ENCODE measurements around the gene MALT1.

Gene MALT1

DNA sequence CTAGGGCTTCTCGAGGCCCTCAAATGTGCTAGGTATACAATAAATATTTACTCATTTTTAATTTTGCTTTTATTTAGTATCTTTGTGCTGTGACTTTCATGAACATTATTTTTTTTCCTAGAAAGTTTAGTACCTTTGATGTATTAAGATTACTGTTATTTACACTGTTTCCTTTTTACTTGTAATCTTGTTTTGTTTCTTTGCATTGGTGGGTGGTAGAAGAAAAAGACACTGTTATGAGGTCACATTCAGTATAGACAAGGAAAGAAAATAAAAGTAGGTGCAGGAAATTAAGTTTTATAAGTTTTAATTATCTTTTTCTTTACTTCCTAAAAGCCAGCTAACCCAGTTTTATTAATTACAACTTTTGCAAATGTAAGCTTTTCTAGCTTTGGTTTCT lies 23.0 kb downstream of the MALT1 start:
- DNase-seq = no peak

DNA sequence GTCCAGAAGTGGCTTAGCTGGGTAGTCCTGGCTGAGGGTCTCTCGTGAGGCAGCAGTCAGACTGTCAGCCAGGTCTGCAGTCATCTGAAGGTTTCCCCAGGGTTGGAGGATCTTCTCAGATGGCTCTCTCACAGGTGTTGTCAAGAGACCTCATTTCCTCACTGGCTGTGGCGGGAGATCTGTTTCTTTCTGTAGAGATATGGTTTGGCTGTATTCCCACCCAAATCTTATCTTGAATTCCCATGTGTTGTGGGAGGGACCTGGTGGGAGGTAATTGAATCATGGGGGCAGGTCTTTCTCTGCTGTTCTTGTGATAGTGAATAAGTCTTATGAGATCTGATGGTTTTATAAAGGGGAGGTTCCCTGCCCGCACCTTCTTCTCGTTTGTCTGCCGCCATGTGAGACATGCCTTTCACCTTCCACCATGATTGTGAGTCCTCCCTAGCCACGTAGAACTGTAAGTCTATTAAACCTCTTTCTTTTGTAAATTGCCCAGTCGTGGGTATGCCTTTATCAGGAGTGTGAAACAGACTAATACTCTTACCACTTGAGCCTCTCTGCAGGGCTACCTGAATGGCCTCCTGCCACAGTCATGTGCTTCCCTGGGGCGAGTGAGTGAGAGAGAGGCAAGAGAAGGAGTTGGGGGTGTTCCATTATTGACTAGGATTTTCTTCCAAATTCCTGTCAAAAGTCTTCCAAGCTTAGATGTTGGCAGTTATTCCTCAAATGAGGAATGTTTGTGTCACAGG lies 23.6 kb downstream of the MALT1 start:
- DNase-seq = no peak

DNA sequence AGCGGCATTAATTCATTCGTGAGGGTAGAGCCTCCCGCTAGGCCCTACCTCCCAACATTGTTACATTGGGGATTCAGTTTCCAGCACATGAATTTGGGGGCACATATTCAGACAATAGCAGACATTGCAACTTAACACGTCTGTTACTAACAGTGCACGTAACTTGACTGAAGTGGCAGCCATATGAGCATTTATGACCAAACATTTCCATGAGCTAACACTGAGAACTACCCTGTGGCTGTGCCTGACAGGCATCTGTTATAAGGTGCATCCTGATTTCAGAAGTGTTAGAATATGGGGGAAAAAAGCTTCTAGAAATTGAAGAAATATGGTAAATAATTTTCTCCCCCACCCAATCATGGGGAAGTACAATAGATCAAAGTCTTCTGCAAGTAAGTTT lies 24.5 kb downstream of the MALT1 start:
- DNase-seq = no peak

DNA sequence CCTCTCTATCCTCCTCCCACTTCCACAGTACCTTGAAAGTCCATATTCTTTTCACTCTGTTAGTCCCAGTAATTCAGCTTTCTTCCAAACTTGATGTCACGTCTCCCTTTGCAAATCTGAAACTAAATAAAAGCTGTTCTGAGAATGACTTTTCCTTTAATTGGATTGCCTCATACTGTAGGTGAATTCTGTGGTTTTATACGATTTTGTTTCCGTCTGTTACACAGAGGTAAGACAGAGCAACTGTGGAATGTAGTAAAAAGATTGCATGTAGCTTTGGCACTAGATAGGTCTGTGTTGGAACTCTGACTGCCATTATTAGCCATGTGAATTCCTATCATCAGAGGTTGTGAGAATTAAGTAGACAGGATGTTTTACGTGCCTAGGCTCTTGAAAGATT lies 25.9 kb downstream of the MALT1 start:
- no peak for DNase-seq

DNA sequence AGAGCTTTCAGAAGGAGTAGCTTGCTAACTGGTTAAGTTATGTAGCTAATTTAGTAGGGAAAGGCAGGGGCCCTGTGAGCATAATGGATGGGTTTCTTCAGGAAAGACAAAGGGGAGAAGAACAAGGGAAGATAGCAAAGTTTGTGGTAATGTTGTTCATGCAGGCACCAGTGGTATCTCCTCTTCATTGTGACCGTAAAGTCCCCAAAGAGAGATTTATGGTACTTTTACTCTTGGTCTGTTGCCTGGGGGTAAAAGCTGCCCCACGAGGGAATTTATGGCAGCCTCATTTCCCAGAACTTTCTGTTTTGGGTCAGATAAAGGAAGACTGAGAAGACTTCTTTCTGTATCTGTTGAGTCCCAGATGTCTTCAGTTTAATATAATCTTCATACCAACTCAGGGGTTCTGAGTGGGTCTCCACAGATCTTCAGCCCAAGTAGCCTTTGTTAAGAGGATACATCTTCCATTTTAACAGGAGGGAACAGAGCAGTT lies 27.5 kb downstream of the MALT1 start:
- no peak for DNase-seq

DNA sequence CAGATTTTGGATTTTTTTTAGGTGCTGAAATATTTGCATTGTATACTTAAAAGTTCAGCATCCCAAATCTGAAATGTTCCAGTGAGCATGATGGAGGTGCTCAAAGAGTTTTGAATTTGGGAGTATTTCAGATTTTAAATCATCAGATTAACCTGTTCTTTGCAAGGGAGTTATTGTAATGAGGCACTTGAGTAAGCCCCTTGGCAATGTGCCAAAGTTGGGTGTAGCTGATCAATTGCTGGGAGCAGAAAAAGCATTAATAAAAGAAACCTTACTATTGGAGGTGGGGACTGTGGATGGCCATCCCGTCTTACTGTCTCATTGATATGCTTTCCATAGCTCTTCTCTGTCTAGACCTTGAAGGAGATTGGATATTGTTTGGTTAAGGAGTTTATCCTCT lies 28.3 kb downstream of the MALT1 start:
- DNase-seq = no peak

DNA sequence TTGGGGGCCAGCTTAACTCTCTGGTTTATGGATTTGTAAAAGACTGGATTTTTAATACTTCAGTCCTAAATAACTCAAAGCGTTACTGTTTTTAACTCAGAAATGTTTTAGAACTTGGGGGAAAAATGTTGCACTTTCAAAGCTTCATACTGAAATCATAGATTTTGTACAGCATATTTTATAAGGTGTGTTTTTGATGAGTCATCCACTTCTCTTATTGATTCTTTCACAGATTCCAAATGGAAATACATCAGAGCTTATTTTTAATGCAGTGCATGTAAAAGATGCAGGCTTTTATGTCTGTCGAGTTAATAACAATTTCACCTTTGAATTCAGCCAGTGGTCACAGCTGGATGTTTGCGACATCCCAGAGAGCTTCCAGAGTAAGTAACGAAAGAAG lies 28.9 kb downstream of the MALT1 start:
- no peak for DNase-seq

DNA sequence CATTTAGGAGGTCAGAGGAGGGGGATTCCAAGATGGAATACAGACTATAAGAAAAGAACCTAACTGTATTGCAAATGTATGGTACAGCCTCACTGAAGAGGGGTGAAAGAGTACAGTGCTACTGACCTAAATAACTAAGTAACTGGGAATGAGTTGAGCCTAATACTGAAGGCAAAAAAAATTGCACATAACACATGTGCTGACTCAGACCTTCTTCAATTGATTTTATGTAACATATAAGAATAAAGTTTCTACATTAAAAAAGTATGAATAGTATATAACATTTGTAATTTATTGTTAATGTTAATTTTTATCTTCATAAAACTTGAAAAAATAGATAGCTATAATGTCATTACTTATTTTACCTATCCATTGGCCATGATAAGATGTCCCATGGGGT lies 41.7 kb downstream of the MALT1 start:
- DNase-seq = no peak

DNA sequence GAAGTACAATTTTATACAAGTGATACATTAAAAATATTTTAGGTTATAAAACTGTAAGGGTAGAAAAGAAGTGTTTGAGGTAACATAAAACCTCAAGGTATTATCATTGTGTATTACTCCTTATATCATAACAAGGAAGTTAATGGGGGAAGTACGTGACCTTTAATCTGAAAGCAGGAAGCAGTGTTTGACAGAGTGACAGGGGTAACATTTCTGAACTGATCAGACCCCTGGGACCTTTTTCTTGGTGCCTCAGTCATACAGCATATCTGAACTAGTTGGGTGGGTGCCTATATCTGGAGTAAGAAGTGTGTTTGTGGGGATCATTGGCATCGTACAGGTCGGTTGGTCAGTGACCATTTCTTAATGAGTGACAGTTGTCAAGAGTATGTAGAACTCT lies 43.0 kb downstream of the MALT1 start:
- no peak for DNase-seq

DNA sequence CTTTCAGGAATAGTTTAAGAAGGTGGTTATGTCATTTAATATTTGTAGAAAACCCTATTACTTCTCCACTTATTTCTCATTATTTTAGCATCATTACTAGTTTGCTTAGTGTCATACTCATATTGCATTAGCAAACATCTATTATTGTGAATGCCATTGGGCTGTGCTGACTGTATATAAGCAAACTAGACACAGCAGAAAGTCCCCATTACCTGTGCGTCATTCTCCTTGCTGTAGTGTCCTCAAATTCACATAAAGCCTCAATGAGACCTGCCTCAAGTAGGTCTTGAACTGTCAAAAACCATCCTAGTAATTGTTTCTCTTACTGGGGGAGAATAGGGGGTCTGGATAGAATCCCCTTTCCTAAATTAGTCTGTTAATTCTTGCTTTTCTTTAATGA lies 43.6 kb downstream of the MALT1 start:
- no peak for DNase-seq

DNA sequence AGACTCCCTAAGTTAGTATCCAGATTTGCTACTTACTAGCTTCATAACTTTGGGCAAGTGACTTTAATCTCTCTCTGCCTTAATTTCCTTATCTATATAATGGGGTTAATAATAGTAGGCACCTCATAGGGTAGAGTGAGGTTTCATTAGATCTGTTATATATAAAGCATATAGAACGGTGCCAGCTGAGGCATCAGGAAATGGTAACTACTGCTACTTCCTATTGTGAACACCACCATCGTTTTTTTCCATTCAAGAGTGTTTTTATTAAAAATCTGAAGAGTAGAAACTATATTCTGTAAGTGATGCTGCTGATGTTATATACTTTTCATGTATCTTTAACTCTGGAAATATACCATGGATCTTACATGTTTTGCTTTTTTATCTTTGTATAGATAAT lies 44.3 kb downstream of the MALT1 start:
- no peak for DNase-seq

DNA sequence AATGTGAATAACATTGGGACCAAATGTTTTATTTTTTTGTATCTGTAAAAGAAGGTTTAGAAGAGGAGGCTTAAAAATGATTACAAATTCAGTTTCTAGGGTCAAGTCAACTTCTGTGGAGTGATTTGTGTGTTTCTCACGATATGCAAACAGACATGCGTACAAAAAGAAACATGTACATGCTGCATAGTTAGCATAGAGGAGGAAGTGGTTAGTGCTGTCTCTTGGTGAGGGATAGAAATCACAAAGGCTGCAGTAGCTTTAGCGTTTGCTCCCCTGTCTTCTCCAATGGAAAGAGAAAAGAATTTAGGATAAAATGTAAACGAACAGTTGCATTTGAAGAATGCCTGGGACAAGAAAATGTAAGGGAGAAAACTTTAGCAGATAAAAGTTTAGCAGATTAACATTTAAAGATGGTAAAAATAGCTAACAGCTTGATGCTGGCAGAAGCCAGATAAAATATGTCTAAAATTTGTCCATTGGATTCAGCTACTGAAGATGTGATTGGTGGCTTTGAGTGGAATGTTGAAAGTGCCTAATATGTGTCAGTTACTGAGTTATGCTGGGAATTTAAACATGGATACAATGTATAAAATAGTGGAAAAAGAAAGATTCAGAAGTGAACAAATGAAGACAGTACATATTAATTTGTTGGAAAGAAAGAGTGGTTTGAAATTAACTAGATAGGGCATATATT lies 44.9 kb downstream of the MALT1 start:
- DNase-seq = no peak

DNA sequence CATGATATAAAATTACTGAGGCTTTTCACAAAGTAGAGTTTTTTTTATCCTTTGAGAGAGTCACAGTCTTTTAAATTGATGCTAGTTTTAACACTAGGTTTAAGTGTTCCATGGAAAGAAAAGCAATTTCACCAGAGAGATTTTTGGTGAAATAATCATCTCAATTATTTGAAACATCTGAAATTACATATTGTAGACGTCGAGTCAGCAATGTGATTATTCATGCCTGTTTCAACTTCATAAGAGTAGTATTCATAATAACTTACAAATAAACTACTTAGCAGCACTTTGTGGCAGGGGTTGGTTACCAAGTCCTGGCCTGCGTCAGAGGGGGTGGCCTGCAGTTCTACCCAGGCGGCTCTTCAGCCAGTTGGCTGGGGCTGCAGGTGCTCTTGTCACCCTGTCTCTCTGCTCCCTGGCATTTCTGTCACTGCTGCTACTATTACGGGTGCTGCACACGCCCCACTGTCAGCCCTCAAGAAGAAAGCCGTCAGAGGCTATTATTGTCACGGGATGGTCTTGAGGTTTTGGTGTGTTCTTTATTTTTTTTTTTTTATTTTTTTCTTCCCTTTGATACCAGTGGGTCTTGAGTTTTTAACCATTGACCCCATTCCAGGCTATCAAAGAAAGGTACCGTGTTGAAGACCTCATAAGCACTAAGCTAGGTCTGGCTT lies 50.4 kb downstream of the MALT1 start:
- no peak for DNase-seq

DNA sequence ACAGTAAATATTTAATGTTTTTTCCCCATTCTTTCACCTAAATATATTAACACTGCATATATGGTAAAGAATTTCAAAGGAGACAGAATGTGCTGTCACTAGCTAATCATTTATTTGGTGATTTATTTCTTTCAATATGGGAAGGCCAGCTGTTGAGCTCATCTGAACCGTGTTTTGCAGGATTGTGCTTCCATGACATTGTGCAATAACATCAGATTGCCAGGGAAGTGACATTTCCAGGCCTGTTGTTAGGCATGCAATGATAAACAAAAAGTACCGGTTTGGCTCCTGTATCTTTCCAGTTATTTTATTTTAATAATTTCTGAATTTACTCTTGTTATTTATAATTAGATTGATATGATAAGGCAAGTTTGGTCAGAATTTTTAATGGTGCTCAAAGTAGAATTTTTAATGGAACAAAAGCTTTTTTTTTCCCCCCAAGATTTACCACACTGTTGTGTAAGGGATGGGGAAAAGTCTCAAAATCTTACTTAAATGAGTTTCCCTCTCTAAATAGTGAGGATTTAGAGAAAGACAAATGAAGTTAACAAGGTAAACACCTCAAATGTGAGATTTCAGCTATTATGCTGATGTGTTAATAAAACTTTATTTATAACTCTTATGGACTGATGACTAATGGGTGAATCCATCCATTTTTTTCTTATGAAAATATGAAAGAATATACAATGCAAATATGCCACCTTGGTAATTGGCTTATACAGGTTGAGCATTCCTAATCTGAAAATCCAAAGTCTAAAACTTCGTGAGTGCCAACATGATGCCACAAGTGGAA lies 52.7 kb downstream of the MALT1 start:
- DNase-seq = no peak

DNA sequence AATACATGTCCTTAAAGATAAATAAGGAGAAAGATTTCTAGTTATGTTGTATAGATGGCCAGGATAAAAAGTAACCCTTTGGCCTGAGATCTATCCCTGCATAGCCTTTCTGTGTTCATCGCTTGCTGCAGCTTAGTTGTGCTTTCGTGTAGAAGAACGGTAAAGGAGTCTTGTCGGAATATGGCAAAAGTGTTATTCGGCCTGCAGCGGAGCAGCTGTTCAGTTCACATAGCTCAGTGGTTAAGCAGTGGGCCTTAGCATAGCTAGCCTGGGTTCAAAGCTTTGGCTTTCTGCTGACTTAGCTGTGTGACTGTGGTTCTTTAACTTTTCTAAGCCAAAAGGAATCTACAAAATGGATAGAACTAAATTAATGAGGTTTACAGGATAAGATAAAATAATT lies 55.4 kb downstream of the MALT1 start:
- no peak for DNase-seq

DNA sequence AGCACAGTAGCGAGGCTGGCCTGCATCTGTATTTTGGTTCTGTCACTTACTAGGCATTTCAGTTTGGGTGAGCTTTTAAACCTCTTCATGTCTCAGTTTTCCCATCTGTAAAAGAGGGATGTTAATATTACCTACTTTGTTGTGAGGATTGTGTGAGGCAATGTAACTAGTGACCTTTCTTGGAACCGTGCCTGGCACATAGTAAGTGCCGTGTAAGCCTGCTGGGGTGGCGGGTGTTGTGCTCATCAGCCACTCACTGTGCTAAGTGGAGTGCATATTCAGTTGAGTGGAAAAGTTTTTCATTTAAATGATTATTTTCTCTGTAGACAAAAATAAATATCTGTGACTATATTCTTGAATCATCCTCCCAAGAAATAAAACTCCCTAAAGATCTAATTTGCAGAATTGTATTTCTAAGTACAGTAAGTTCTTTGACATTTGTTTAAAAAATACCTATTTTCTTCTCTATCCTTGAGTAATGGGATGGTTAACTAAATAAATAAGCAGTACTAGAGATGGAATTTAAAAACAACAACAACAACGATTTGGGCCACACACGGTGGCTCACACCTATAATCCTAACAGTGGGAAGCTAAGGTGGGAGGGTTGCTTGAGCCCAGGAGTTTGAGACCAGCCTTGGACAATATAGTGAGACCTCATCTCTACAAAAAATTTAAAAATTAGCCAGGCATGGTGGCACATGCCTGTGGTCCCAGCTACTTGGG lies 56.7 kb downstream of the MALT1 start:
- no peak for DNase-seq

DNA sequence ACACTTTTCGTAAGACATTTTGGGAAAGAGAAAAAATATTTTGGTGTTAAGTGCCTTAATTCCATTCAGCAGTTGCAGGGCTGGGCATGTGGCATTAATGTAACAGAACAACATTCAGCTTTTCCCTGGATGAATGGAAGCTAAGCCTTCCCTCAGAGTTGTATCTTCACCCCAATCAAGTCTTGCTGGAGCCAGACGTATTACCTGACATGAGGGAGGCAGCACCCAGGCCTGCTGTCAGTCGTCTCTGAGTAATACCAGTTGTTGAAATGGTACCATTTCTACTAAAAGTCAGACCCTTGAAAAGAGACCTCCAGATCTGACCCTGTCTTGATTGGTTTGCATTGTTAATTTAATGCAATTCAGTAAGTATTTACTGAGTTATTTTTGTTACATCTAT lies 57.5 kb downstream of the MALT1 start:
- DNase-seq = no peak

DNA sequence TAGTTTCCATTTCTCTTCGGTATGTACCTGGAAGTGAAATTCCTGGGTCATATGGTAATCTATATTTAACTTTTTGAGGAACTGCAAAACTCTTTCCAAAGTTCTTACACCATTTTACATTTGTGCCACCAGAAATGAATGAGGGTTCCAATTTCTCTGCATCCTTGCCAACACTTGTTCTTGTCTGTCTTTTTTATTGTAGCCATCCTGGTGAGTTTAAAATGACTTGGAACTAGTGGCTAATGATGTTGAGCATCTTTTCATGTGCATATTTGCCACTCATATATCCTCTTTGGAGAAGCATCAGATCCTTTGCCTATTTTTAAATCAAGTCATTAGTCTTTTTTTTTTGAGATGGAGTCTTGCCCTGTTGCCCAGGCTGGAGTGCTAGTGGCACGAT lies 59.4 kb downstream of the MALT1 start:
- DNase-seq = no peak

DNA sequence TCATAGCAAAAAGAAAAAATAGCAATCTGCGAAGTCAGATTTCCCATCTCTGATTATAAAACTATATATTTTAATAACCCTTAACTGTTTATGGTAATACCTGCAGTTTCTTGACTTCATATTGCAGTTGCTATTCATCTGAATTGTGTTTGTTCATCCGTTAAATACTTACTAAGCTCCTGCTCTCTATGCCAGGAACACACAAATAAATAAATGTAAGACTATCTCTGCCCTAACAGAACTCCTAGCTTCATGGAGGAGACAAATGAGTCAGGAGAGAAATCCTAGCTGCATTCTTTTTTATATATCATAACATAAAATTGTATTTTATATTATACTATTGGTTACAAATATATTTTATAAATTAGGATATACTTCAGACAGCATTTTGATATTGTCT lies 61.2 kb downstream of the MALT1 start:
- no peak for DNase-seq

DNA sequence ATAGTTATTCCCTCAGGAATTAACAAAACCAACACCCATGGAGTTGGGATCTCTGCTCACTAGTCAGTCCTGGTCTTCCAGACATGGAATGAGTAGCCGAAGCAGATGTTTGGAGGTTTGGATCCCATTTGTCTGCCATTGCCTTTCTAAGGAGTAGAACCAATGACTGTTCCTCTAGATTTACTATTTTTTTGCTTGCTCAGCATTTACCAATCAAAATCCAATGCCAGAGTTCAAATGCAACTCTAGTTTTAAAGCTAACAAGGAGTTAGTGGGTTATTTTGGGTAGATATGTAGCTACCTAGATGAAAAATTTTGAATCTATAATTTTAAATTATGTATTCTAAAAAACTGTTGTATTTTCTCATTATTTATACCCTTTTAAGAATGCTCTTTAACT lies 62.6 kb downstream of the MALT1 start:
- no peak for DNase-seq

DNA sequence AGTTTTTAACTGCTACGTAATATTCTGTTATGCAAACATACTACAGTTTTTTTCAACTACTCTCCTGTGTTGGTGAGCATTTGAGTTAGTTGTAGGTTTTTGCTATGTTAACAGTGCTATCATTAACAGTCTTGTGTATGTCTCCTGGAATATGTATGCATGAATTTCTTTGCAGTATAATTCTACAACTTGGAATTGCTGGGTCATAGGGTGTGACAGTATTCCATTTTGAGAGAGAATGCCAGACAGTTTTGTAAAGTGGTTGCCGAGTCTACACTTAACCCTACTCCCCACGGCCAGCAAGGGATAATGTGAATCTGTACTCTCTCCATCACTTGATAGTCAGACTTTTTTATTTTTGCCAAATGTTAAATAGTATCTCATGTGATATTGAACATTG lies 67.1 kb downstream of the MALT1 start:
- DNase-seq = no peak

DNA sequence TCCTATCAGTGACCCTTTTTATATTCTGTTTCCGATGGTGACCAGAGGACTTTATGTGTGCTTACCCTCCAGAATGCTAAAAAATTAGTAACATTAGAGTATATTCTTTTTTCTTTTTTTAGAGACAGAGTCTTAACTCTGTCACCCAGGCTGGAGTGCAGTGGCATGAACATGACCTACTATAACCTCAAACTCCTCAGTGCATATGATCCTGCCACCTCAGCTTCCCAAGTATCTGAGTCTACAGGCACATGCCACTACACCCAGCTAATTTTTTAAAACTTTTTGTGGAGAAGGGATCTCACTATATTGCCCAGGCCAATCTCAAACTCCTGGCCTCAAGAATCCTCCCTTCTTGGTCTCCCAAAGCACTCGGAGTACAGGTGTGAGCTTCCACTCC lies 74.6 kb downstream of the MALT1 start:
- no peak for DNase-seq

All from activated T-cell treated with anti-CD3 and anti-CD28 coated beads, Interleukin-2, amount 50 U/mL, for 48 hours (primary cell).